ENCODE data around the gene ALG12. TPM values are rescaled to one million over a fixed set of nuclear protein-coding genes. Genes with fewer than 3 reads are reported as not detected.
A peak's percentile ranks its signal among the peaks of the same experiment; 100 is the strongest.

The ALG12 gene
- total and polyA plus RNA-seq, 2 of the 8 experiments (the other 6 are each of a cell fraction or from before 2014, with no cell fraction given), result 13.4 to 22.5 TPM

DNA sequence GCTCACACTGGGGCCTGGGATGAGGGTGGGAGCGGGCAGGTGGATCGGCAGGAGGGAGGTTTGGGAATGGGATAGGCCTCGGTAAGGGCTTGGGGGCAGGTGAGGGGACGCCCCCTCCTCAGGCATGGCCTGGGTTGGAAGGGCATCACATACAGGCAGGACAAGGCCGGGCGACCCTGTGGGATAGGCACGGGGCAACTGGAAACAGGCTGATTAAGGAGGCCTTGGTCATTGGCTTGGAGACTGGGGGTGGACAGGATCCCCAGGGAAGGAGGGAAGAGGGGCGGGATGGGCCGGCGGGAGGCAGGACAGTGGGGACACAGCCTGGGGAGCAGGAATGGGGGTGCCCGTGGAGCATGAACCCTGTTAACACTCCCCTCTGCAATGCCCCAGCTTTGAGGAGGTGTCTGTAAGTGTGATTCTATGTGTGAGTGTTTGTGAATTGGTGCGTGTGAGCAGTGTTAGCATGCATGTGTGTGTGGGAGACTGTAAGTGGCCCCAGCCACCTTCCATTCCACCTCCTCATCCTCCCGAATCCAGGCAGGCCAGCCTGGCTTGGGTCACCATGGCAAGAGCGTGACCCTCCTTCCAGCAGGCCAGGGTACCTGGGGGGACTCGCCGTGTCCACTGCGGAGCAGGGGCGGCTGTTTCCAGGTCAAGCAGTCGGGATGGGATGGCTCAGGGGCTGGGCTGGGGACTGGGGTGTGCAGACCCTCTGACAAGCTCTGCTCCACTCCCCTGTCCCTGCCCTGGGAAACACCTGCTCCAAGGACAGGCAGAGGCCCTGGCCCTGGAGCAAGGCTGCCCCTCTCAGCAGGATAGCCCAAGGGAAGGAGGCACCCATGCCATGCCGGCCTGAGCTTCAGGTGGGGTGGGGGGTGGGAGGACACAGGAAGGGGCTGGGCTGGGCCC is 38.9 kb upstream of the ALG12 start:
- 90% methylated on average over 15 of the region's 20 CpGs; no CpG with 5 or more reads in 1 of the 2 experiments for WGBS, 2 experiments (ENCODE audit: extremely low coverage in 1 of 2, insufficient coverage in 1 of 2, insufficient read length in 1 of 2, insufficient replicate concordance in 2 of 2, low coverage in 1 of 2, low lambda C conversion rate in 2 of 2, missing lambda C conversion rate in 1 of 2)
- no peak overlapping the region for H3K4me2 ChIP-seq (ENCODE audit: insufficient read depth in 1 of 2, low read depth in 2 of 2, low read length in 2 of 2)
- FAIRE-seq (no peak), DNase-seq (ENCODE audit: low read depth in 1 of 2, low spot score in 2 of 2) (no peak)
- H3K27ac ChIP-seq (ENCODE audit: low read depth, low read length), result no peak overlapping the region
- no peak overlapping the region for H3K14ac ChIP-seq (ENCODE audit: insufficient read length)
- CTCF ChIA-PET (ENCODE audit: partially characterized antibody), result interaction anchor here (0.9 to 2.4 kb wide), 2 partner anchors 14 to 23 kb away, joined by 4 to 7 read pairs; no protein-coding TSS in a partner anchor
- no peak overlapping the region for H2BK20ac ChIP-seq (ENCODE audit: low read length)
- no peak overlapping the region for H2BK120ac ChIP-seq (replicated peaks; ENCODE audit: low read depth, low read length)
- no peak overlapping the region for H2AK5ac ChIP-seq (ENCODE audit: low read depth, low read length)
- peaks cover 0 to 15% (median 8%) of the 10 kb centered on the region in 4 experiments; a peak in 5 of 7 replicates for H3K4me1 ChIP-seq (replicated peaks in 1 of 4; ENCODE audit: control insufficient read depth in 3 of 4, insufficient read depth in 4 of 4, low read length in 3 of 4)
- H2BK5ac ChIP-seq (ENCODE audit: low read depth, low read length), result no peak overlapping the region
- H2BK15ac ChIP-seq (ENCODE audit: low read length), result no peak overlapping the region
- POLR2A ChIA-PET (ENCODE audit: partially characterized antibody), result interaction anchor here (1.2 to 2.5 kb wide), 2 partner anchors 10 to 11 kb away, joined by 5 to 7 read pairs; no protein-coding TSS in a partner anchor
- peaks cover 11% of the 10 kb centered on the region; the same call in 1 of the 2 replicates for H3K23me2 ChIP-seq (ENCODE audit: low read depth, low read length)
- H4K5ac ChIP-seq (ENCODE audit: insufficient read length, low read depth, low read length), result no peak overlapping the region
- H2BK12ac ChIP-seq (ENCODE audit: low read depth, low read length), result no peak overlapping the region
- peaks cover 5 to 11% of the 10 kb centered on the region in 2 experiments for H4K20me1 ChIP-seq (replicated peaks in 1 of 2; ENCODE audit: control insufficient read depth in 1 of 2, insufficient read depth in 2 of 2, low read length in 2 of 2)
- peak overlapping the region; percentile 85 for H4K91ac ChIP-seq (replicated peaks; ENCODE audit: insufficient read length, low read length)
- H3K23ac ChIP-seq (ENCODE audit: insufficient read length), result no peak overlapping the region
- no peaks in the 10 kb centered on the region for H3K36me3 ChIP-seq (ENCODE audit: control insufficient read depth in 2 of 4, insufficient read depth in 4 of 4, low read length in 3 of 4)
- H3K9ac ChIP-seq (replicated peaks in 1 of 4; ENCODE audit: extremely low read depth in 1 of 4, low read depth in 3 of 4, low read length in 3 of 4), result no peak overlapping the region
- H3K18ac ChIP-seq (ENCODE audit: extremely low read depth, low read length), result no peak overlapping the region
- no peak for TF ChIP-seq GABPA (IDR thresholded peaks at IDR 0.05; ENCODE audit: borderline replicate concordance, insufficient read depth, low read length)
- no peak for TF ChIP-seq TEAD4 (IDR thresholded peaks at IDR 0.05; ENCODE audit: low read depth, low read length)
- TF ChIP-seq CBX5 (IDR thresholded peaks at IDR 0.05; ENCODE audit: low read depth, low read length), result no peak
- no peak for TF ChIP-seq CREB1 (IDR thresholded peaks at IDR 0.05)
- no peak overlapping the region for H2AFZ ChIP-seq (ENCODE audit: low read length)
- no peaks in the 10 kb centered on the region for H3K9me3 ChIP-seq (ENCODE audit: insufficient read depth in 2 of 2, low read depth in 1 of 2, low read length in 1 of 2)
- no peak overlapping the region for H3K4me3 ChIP-seq (ENCODE audit: extremely low read depth in 1 of 4, insufficient read depth in 2 of 4, low read depth in 3 of 4, low read length in 4 of 4)
- no peak overlapping the region for H3K56ac ChIP-seq (replicated peaks; ENCODE audit: insufficient read length, low read depth, low read length)
- peaks cover 0 to 12% (median 6%) of the 10 kb centered on the region in 4 experiments; a peak in 6 of 7 replicates for H3K27me3 ChIP-seq (replicated peaks in 1 of 4; ENCODE audit: control insufficient read depth in 3 of 4, extremely low read depth in 1 of 4, insufficient read depth in 3 of 4, low read length in 3 of 4)
- H3K79me2 ChIP-seq (ENCODE audit: control insufficient read depth in 1 of 2, insufficient read depth in 2 of 2, low read length in 2 of 2), result peaks cover 0 to 4% of the 10 kb centered on the region in 2 experiments; a peak in 1 of 4 replicates
- no peak overlapping the region for H3K4ac ChIP-seq (replicated peaks; ENCODE audit: insufficient read length, low read depth, low read length)
- H3K79me1 ChIP-seq (ENCODE audit: low read depth, low read length), result no peaks in the 10 kb centered on the region
- no peak overlapping the region for H4K8ac ChIP-seq (ENCODE audit: extremely low read depth, insufficient read depth, low read length)

Data from H1 (cell line).